Liver (tissue), 9 donors: ENCODE data around the gene PDK4. TPM values are rescaled to one million over a fixed set of nuclear protein-coding genes. Genes with fewer than 3 reads are reported as not detected.

Source experiments
- DNase-seq: peaks from one replicate; pipeline ENCODE4 v3.0.0-alpha.2; 2017; ENCODE audit warnings: low spot score
- H3K27ac ChIP-seq, 2 donors: one replicate each; pipeline ENCODE4 v1.7.0; 2013; ENCODE audit warnings: inconsistent platforms in 2 of 2, low read length in 2 of 2, control low read depth in 1 of 2, low read depth in 1 of 2, mild to moderate bottlenecking in 1 of 2
- H3K27me3 ChIP-seq, 4 donors: one replicate each; pipeline versions ENCODE4 v1.6.1 to v1.7.0; 2013; ENCODE audit warnings: low read length in 3 of 4, inconsistent platforms in 1 of 4, mild to moderate bottlenecking in 1 of 4, moderate library complexity in 1 of 4; ENCODE audit not compliant: control insufficient read depth in 4 of 4, insufficient read depth in 4 of 4
- H3K36me3 ChIP-seq, 4 donors: one replicate each; pipeline versions ENCODE4 v1.6.1 to v1.7.0; 2013; ENCODE audit warnings: low read length in 3 of 4, mild to moderate bottlenecking in 3 of 4, low read depth in 1 of 4, moderate library complexity in 1 of 4; ENCODE audit not compliant: control insufficient read depth in 4 of 4, insufficient read depth in 3 of 4
- H3K4me1 ChIP-seq, 4 donors: one replicate each; pipeline versions ENCODE4 v1.6.1 to v1.7.0; 2013; ENCODE audit warnings: low read length in 3 of 4, mild to moderate bottlenecking in 3 of 4, moderate library complexity in 1 of 4; ENCODE audit not compliant: control insufficient read depth in 4 of 4, insufficient read depth in 4 of 4
- H3K4me3 ChIP-seq, 3 donors: one replicate each; pipeline versions ENCODE4 v1.6.1 to v1.7.0; 2013; ENCODE audit warnings: low read length in 3 of 3, control low read depth in 1 of 3, low read depth in 1 of 3, mild to moderate bottlenecking in 1 of 3
- H3K9ac ChIP-seq, 2 donors: one replicate each; pipeline ENCODE4 v1.7.0; 2013; ENCODE audit warnings: low read length in 2 of 2, mild to moderate bottlenecking in 2 of 2, moderate library complexity in 2 of 2, control low read depth in 1 of 2, low read depth in 1 of 2
- H3K9me3 ChIP-seq, 4 donors: one replicate each; pipeline versions ENCODE4 v1.6.1 to v1.7.0; 2013; ENCODE audit warnings: low read length in 3 of 4; ENCODE audit not compliant: control insufficient read depth in 4 of 4
- FOXA1 ChIP-seq: IDR thresholded peaks from 2 replicates; pipeline ENCODE4 v1.6.1; 2016; ENCODE audit warnings: antibody characterized with exemption
- FOXA2 ChIP-seq: IDR thresholded peaks from 2 replicates; pipeline ENCODE4 v1.6.1; 2016; ENCODE audit warnings: antibody characterized with exemption
- GABPA ChIP-seq, 2 donors: IDR thresholded peaks in 1 of 2; conservative IDR thresholded peaks in 1 of 2; 2 replicates each; pipeline ENCODE4 v1.6.1; 2016; ENCODE audit warnings: antibody characterized with exemption in 2 of 2, mild to moderate bottlenecking in 1 of 2, moderate library complexity in 1 of 2
- HNF4A ChIP-seq, 2 donors: conservative IDR thresholded peaks; 2 replicates each; pipeline ENCODE4 v1.6.1; 2016; ENCODE audit warnings: antibody characterized with exemption in 2 of 2, mild to moderate bottlenecking in 2 of 2
- HNF4G ChIP-seq: IDR thresholded peaks from 2 replicates; pipeline ENCODE4 v1.6.1; 2016; ENCODE audit warnings: antibody characterized with exemption
- JUND ChIP-seq, 2 donors: IDR thresholded peaks; 2 replicates each; pipeline ENCODE4 v1.6.1; 2016; ENCODE audit warnings: antibody characterized with exemption in 2 of 2
- NR2F2 ChIP-seq: IDR thresholded peaks from 2 replicates; pipeline ENCODE4 v1.6.1; 2016; ENCODE audit warnings: antibody characterized with exemption
- RAD21 ChIP-seq, 2 donors: IDR thresholded peaks; 2 replicates each; pipeline ENCODE4 v1.6.1; 2016; ENCODE audit warnings: antibody characterized with exemption in 2 of 2, mild to moderate bottlenecking in 2 of 2
- RXRA ChIP-seq, 2 donors: IDR thresholded peaks; 2 replicates each; pipeline ENCODE4 v1.6.1; 2017 to 2018; ENCODE audit warnings: antibody characterized with exemption in 2 of 2, mild to moderate bottlenecking in 1 of 2
- SP1 ChIP-seq: IDR thresholded peaks from 2 replicates; pipeline ENCODE4 v1.6.1; 2018; ENCODE audit warnings: antibody characterized with exemption, mild to moderate bottlenecking
- WGBS: extraction: QIAGEN DNeasy Blood & Tissue Kit; methylation state at CpG from one replicate; pipeline ENCODE4 v1.1.7; 2013; 5-methylcytosine and 5-hydroxymethylcytosine counted together
- polyA plus RNA-seq, 2 donors: library from polyadenylated mRNA; stranded (reverse) in 1 of 2; unstranded in 1 of 2; fragments of 200-250 nt in 1 of 2; fragments of >200 nt in 1 of 2; fragmentation: Nextera tagmentation in 1 of 2; extraction: Ambion mirVana in 1 of 2; gene quantifications; one replicate each; pipeline versions ENCODE4 v1.2.1 to v1.2.3, GENCODE V29; 2013 to 2015
- total RNA-seq, 2 donors: library from RNA; depleted of rRNA; stranded (reverse); fragments of >200 nt; gene quantifications; one replicate each; pipeline ENCODE4 v1.2.3, GENCODE V29; 2014
- TF ChIP-seq, protein P1 (sequence below): IDR thresholded peaks from 2 replicates; pipeline ENCODE4 v1.6.1; 2016; ENCODE audit warnings: antibody characterized with exemption, mild to moderate bottlenecking
- TF ChIP-seq, protein P2 (sequence below): IDR thresholded peaks from 2 replicates; pipeline ENCODE4 v1.6.1; 2016; ENCODE audit warnings: antibody characterized with exemption
- donor health status: healthy.
- donor health status: healthy.
- donor health status: healthy.
- donor health status: healthy.
- donor health status: healthy.

PDK4 gene
- total and polyA plus RNA-seq, 4 donors: 6.3 to 116 (median 50.0) TPM

DNA sequence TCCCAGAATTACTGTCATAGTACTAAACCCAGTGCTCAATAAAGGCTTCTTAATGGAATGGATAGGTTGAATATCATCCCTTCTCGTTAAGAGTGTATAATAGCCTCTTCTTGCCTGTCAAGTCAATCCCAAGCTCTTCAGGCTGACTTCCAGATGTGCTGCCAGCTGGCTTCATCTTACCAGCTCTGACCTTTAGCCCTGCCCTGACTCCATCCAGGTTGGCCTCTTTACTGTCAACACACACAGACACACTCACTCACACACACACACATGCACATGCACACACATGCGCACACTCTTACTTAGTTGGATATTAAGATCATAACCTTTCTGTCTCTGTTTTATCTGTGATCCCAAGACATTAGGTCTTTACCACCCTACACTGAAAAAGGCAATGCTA, 61.5 kb downstream of the PDK4 start:
- TF ChIP-seq RAD21 (IDR thresholded peaks at IDR 0.05) (peak in 1 of 2 donors; percentile 56), JUND (IDR thresholded peaks at IDR 0.05) (peak; percentile 39 to 51), HNF4G (peak; percentile 38), HNF4A (conservative IDR thresholded peaks at IDR 0.05) (peak; percentile 83 to 85), FOXA2 (peak; percentile 70), SP1 (peak; percentile 65), GABPA (IDR thresholded peaks at IDR 0.05 in 1 of 2, conservative IDR thresholded peaks at IDR 0.05 in 1 of 2) (no peak), NR2F2 (peak; percentile 60), RXRA (IDR thresholded peaks at IDR 0.05) (peak; percentile 87 to 96), FOXA1 (no peak)
- TF ChIP-seq, protein P1, sequence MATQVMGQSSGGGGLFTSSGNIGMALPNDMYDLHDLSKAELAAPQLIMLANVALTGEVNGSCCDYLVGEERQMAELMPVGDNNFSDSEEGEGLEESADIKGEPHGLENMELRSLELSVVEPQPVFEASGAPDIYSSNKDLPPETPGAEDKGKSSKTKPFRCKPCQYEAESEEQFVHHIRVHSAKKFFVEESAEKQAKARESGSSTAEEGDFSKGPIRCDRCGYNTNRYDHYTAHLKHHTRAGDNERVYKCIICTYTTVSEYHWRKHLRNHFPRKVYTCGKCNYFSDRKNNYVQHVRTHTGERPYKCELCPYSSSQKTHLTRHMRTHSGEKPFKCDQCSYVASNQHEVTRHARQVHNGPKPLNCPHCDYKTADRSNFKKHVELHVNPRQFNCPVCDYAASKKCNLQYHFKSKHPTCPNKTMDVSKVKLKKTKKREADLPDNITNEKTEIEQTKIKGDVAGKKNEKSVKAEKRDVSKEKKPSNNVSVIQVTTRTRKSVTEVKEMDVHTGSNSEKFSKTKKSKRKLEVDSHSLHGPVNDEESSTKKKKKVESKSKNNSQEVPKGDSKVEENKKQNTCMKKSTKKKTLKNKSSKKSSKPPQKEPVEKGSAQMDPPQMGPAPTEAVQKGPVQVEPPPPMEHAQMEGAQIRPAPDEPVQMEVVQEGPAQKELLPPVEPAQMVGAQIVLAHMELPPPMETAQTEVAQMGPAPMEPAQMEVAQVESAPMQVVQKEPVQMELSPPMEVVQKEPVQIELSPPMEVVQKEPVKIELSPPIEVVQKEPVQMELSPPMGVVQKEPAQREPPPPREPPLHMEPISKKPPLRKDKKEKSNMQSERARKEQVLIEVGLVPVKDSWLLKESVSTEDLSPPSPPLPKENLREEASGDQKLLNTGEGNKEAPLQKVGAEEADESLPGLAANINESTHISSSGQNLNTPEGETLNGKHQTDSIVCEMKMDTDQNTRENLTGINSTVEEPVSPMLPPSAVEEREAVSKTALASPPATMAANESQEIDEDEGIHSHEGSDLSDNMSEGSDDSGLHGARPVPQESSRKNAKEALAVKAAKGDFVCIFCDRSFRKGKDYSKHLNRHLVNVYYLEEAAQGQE: no peak
- TF ChIP-seq, protein P2, sequence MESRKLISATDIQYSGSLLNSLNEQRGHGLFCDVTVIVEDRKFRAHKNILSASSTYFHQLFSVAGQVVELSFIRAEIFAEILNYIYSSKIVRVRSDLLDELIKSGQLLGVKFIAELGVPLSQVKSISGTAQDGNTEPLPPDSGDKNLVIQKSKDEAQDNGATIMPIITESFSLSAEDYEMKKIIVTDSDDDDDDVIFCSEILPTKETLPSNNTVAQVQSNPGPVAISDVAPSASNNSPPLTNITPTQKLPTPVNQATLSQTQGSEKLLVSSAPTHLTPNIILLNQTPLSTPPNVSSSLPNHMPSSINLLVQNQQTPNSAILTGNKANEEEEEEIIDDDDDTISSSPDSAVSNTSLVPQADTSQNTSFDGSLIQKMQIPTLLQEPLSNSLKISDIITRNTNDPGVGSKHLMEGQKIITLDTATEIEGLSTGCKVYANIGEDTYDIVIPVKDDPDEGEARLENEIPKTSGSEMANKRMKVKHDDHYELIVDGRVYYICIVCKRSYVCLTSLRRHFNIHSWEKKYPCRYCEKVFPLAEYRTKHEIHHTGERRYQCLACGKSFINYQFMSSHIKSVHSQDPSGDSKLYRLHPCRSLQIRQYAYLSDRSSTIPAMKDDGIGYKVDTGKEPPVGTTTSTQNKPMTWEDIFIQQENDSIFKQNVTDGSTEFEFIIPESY: no peak
- H3K4me3 ChIP-seq: no peak overlapping the region
- H3K9me3 ChIP-seq: no peaks in the 10 kb centered on the region
- no peak overlapping the region for H3K27ac ChIP-seq
- no peaks in the 10 kb centered on the region for H3K36me3 ChIP-seq
- H3K27me3 ChIP-seq: no peaks in the 10 kb centered on the region
- peaks cover 0 to 29% (median 10%) of the 10 kb centered on the region in 4 donors for H3K4me1 ChIP-seq
- 35% methylated on average over 2 of the region's 2 CpGs for WGBS
- no peak overlapping the region for H3K9ac ChIP-seq
- no peak for DNase-seq

Other genes with a start within 250 kb of the PDK4 start
- 100 to 1,000 TPM in 1 of 2 donors, 10 to 100 TPM in 1; 60.0 to 256 TPM for gene PON3, start 200.1 kb downstream of the PDK4 start, total RNA-seq
- 100 to 1,000 TPM; 237 to 476 TPM for gene PON3, start 200.1 kb downstream of the PDK4 start, polyA plus RNA-seq
- 100 to 1,000 TPM; 145 to 193 TPM for gene PON2, start 161.5 kb downstream of the PDK4 start, total RNA-seq
- gene PON2, start 161.5 kb downstream of the PDK4 start, polyA plus RNA-seq: 100 to 1,000 TPM in 1 of 2 donors, 10 to 100 TPM in 1; 99.1 to 276 TPM
- gene ASB4, start 110.6 kb downstream of the PDK4 start, total RNA-seq: under 1 TPM; 0.09 to 0.50 TPM
- gene ASB4, start 110.6 kb downstream of the PDK4 start, polyA plus RNA-seq: 1 to 10 TPM in 1 of 2 donors, under 1 TPM in 1; 0.27 to 1.1 TPM
- under 1 TPM; 0.28 to 0.67 TPM for gene DYNC1I1, start 176.0 kb upstream of the PDK4 start, total RNA-seq
- gene DYNC1I1, start 176.0 kb upstream of the PDK4 start, polyA plus RNA-seq: under 1 TPM; 0.30 to 0.49 TPM